Breast epithelium (tissue), 3 donors: ENCODE data around the gene GNAQ.

Source experiments
- POLR2AphosphoS5 ChIP-seq, 3 donors: sonication (generic); formaldehyde crosslinking; IDR thresholded peaks; one replicate each; pipeline ENCODE4 v1.6.1; 2017; ENCODE audit warnings: antibody characterized with exemption in 3 of 3
- TF ChIP-seq, protein P1 (sequence below), 3 donors: fragments of 450-650 bp; IDR thresholded peaks; one replicate each; pipeline ENCODE4 v1.5.1; 2016 to 2017; ENCODE audit warnings: antibody characterized with exemption in 3 of 3, mild to moderate bottlenecking in 3 of 3, moderate library complexity in 3 of 3

DNA sequence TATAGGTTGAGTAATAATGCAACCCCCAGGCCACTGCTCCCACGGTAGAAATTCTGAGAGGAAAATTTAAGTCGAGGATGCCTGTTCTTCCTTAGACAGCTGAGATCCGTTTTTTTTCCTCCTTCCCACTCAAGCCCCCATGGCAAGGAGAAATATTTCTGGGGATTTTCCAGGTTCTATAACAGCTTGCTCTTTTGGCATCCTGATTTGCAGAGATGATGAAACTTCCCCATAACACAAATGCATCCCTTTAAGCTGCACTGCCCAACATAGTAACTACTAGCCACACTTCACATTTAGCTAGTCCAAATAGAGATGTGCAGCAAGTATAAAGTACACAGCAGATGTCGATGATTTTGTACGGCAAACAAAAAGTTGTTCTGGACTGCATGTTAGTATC is 351.0 kb downstream of the GNAQ start:
- TF ChIP-seq, protein P1, sequence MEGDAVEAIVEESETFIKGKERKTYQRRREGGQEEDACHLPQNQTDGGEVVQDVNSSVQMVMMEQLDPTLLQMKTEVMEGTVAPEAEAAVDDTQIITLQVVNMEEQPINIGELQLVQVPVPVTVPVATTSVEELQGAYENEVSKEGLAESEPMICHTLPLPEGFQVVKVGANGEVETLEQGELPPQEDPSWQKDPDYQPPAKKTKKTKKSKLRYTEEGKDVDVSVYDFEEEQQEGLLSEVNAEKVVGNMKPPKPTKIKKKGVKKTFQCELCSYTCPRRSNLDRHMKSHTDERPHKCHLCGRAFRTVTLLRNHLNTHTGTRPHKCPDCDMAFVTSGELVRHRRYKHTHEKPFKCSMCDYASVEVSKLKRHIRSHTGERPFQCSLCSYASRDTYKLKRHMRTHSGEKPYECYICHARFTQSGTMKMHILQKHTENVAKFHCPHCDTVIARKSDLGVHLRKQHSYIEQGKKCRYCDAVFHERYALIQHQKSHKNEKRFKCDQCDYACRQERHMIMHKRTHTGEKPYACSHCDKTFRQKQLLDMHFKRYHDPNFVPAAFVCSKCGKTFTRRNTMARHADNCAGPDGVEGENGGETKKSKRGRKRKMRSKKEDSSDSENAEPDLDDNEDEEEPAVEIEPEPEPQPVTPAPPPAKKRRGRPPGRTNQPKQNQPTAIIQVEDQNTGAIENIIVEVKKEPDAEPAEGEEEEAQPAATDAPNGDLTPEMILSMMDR (IDR thresholded peaks at IDR 0.05), result no peak
- TF ChIP-seq POLR2AphosphoS5 (IDR thresholded peaks at IDR 0.05), result no peak
